DMS53 treated with DMSO at 0.1 percent for 48 hours (cell line): ENCODE data around the gene SDCBP2.

ENCODE experiments used
- DNase-seq: peaks from one replicate; lab custom pipeline; 2025; ENCODE audit not compliant: unreplicated experiment; lab: John Stamatoyannopoulos, UW

Gene SDCBP2

DNA sequence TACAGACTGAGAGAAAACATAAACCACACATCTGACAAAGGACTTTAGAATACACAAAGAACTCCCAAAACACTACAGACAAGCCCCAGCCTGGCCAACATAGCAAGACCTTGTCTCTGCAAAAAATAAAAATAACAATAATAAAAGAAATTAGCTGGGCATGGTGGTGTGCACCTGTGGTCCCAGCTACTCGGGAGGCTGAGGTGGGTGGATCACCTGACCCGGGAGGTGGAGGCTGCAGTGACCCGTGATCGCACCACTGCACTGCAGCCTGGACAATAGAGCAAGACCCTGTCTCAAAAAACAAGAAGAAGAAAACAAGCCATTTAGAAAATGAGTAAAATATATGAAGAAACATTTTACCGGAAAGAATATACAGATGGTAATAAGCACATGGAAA is 13.1 kb downstream of the SDCBP2 start:
- no peak for DNase-seq

DNA sequence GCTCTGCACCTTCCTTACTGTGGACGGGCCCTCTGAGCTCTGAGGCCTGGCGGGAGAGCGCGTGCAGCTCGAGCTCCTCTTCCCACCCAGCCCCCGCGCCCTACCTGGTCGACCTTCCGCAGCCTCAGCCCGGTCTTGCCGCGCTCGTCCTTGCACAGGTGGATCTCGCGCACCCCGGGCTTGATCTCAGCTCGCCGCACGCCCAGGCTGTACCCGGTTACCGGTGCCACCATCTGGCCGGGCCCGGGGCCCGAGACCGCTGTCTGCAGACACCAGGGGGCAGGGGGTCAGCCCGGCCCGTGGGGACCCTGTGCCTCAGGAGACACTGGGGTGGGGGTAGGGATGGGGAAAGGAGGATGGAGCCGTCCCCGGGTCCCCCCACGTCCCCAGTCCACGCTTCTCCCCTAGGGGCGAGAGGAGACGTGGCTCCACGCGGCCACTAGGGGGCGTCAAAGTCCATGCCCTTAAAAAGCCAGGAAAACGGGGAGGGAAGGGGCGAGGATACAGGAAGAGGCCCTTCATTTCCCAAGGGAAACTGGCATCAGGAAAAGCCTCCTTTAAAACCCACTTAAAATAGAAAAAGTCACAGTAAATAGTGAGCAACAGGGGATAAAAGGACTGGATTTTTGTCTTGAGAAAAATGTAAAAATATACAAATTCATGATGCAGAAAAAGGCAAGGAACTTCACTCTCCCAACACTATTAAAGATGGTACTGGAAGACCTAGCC is 15.5 kb downstream of the SDCBP2 start:
- DNase-seq, result peak; percentile 38

DNA sequence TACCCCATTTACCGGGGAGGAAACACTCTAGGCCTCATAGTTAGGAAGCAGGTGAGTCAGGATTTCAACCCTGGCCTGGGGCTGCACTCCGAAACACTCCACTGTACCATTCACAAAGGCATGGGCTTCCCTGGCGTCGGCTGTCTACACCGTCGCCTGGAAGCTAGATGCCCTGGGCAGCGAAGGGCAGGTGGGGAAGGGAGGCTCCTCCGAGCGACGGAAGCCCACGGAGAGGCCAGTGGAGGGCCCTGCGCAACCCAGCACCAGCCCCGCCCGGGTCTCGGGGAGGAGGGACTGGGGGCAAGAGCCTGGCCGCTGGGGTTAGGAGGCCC is 16.1 kb downstream of the SDCBP2 start:
- DNase-seq, result no peak

DNA sequence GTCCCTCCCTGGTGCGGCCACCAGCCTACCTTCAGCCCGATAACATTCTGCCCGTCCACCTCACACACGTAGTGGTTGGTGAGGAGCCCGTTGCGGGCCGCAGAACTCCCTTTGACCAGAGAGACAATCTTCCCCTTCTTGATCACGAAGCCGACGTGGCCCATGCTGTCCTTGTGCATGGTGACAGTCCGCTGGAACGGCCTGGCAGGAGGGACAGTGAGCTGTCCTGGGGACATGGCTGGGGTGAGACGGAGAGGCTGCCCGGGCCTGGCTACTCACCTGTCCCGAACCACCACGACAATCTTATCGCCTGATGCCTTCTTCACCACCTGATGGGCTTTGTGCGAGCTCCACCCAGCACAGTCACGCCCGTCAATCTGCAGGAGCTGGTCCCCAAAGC is 16.6 kb downstream of the SDCBP2 start:
- no peak for DNase-seq

DNA sequence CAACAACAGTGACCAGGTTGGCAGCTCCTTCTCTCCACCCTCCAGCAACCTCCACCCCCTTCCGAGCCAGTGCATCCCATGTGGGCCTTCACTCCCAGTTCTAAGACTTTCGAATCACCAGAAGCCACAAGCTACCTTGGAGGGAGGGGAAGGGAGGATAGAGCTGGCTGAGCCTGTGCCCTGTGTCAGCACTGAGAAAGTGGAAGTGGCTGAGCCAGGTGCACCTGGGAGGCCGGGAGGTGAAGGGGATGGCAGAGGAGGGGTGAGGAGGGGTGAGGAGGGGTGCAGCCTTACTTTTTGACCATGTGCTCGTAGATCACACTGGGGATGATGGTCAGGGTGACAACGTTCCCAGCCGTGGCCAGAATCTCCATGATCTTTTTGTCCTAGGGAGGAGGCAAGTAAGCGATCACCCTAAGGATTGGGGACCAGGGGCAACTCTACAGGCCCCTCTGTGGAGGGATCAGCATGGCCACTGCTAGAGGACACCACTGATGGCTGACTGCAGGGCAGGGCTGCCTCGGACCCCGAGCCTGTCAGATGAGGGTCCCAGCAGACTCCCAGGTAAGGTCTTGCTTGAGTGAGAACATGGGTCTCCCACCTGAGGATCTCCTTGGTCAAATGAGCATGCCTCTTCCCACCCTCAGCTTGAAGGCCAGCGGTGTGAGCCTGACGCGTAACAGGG is 18.3 kb downstream of the SDCBP2 start:
- DNase-seq, result no peak

DNA sequence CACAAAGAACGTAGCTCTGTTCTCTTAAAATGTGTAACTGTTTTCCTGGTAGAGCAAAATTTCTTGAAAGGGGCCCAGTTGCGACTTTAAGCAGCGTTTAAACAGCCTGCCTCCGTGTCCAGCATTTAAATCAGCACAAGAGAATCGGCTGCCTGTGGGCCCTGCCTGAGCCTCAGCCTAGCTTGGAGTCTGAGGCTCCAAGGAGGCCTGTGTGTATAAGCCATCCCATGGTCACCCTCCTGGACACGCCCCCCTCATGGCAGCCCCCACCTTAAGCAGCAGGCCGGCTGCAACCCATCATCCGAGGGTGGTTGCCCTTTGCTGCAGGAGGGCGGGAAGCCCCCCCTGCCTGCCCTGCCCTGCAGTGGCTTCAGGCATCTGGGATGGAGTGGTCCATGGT is 18.9 kb downstream of the SDCBP2 start:
- no peak for DNase-seq

DNA sequence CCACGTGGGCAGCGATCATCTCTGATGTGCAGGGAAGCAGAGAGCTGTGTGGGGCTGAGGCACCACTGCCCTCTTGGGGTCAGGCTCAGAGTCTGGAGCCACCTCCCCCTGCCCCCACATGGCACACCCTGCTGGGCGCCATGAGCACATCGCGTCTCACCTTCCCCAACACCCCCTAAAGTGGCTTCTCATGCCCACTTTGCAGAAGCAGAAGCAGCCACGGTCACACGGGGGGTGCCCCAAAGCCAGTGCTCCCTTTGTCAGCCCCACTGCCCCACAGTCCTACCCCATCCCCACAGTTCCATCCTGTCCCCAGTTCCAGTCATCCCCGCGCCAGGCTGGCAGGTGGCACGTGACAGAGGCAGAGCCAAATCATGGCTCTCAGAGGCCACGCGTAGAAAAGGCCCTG is 19.5 kb downstream of the SDCBP2 start:
- no peak for DNase-seq

DNA sequence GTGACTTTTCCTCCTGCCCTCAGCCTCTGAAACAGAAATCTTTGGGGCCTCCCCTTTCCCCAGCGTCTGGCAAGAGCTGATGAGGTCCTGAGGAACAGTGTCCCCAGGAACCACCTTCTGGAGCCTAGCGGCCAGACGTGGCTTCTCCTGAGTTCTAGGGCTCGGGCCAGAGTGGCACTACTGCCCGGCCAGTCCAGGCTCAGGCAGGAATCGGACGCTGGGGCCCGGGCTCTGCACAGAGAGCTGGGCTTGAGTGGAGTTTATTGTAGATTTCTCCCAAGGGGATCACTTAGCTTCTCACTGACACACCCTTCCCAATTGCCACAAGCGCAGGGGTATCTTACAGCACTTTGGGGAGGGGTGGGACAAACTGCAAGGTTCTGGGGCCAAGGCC is 20.2 kb downstream of the SDCBP2 start:
- no peak for DNase-seq

DNA sequence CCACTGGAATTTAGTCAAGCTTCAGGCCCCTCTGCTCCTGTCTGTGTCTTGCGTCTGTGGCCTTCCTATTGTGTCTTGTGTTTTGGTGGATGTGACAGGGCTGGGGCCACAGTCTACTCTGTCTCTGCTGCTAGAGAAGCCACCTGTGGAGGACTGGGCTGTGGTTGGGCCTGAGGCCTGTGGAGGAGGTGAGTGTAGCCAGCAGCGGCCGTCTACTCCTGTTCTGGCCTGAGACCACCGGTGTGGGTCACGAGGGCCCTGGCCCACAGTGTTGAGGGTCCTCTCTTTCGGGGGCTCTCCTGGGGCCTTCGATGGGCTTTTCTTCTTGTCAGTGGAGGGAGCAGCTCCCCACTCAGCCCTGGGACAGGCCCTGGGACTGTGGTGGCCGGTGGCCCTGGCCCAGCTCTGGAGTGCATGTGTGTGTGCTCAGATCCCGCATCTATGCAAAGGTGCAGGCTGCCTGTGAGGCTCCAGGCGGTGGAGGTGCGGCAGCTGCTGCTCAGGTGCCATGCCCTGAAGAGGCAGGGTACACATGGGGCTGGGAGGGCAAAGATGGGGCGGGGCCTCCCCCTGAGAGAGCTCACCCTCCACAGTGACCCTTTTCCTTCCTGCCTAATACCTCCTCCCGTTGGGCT is 20.8 kb downstream of the SDCBP2 start:
- DNase-seq, result no peak

DNA sequence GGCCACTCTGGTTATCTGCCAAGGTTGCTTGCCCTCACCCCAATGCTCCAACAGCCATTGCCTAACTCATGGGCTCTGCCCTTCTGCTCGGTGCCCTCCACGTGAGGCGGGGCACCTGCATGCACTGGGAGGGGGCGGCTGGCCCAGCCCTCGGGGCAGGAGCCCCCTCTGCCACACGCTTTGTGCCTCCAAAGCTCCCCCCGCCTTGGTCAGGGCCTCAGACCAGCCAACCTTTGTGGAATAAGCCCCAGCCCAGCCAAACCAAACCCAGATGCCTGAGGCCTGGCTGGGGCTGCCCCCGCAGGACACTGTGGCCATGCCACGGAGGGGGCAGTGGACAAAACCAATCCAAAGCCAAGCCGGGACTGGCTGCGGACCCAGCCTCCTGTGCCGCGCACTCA is 21.4 kb downstream of the SDCBP2 start:
- no peak for DNase-seq

DNA sequence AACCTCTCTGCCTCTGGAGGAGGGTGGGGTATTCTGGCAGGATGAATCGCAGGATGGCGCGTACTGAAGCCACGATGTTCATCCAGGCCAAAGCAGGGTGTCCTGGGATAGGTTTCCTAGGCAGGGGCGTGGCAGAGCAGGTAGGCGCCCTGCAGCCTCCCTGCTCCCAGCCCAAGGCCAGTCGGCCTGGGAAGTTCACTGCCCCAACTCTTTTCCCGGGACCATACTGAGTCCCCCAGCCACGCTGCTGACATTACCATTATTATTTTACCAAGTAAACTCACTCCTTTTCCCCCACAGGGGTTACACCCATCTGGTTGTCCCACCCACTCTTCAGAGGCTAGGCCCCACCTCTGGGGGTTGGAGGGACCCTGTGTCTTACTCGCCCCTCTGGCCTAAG is 21.8 kb downstream of the SDCBP2 start:
- DNase-seq, result no peak

DNA sequence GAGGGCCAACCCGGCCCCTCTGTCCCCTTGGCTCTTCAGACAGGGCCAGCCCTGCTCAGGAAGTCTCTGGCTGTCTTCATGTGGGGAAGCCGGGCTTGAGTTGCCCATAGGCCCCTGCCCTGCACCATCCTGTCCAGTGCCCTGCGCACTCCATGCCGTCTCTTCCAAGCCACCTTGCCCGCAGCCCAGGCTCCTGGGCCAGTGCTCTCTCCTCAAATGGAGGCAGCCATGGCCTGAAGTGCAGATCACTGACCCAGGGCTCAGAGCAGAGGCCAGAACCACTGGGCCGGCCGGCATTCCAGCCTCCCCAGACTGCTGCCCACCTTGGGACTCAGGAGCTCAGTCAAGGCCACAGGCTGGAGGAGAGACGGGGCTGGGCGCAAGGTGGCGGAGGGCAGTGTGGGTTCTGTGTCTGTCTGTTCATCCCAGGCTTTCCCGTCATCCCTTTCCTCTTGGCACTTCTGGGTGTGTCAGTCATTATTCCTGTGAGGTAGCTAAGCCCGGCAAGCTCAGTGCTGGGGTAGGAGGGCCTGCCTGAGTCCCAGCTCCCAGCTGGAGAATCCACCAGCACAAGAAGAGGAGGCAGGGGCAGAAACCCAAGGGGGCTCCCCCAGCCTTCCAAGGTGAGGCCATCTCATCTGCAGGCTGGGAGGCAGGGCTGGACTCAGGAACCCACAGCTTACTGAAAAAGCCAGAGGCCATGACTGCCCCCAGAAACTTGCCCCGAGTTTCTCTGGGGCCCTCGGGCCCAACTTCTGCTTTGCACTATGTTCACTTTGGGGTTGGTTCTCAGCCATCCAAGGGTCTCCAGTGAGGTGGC is 22.4 kb downstream of the SDCBP2 start:
- DNase-seq, result no peak

DNA sequence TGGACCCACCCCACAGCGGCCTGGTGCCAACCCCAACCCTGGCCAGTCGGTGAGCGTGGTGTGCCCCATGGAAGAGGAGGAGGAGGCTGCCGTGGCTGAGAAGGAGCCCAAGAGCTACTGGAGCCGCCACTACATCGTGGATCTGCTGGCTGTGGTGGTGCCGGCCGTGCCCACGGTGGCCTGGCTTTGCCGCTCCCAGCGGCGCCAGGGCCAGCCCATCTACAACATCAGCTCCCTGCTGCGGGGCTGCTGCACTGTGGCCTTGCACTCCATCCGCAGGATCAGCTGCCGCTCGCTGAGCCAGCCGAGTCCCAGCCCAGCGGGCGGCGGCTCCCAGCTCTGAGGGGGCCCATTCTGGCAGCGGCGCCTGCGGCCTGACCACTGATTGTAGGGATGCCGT is 23.2 kb downstream of the SDCBP2 start:
- no peak for DNase-seq

DNA sequence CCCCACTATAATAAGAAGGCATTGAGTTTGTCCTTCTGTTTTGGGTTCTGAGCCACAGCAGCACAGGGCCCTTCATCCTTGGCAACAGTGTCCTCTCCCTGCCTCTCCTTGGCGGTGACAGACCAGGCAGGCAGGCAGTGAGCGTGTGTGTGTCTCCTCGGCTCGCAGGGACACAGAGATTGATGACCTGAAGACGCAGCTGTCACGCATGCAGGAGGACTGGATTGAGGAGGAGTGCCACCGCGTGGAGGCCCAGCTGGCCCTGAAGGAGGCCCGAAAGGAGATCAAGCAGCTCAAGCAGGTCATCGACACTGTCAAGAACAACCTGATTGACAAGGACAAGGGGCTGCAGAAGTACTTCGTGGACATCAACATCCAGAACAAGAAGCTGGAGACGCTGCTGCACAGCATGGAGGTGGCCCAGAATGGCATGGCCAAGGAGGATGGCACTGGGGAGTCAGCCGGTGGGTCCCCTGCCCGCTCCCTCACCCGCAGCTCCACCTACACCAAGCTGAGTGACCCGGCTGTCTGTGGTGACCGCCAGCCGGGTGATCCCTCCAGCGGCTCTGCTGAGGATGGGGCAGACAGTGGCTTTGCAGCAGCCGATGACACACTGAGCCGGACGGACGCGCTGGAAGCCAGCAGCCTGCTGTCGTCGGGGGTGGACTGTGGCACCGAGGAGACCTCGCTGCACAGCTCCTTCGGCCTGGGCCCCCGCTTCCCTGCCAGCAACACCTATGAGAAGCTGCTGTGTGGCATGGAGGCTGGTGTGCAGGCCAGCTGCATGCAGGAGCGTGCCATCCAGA is 24.0 kb downstream of the SDCBP2 start:
- DNase-seq, result no peak

DNA sequence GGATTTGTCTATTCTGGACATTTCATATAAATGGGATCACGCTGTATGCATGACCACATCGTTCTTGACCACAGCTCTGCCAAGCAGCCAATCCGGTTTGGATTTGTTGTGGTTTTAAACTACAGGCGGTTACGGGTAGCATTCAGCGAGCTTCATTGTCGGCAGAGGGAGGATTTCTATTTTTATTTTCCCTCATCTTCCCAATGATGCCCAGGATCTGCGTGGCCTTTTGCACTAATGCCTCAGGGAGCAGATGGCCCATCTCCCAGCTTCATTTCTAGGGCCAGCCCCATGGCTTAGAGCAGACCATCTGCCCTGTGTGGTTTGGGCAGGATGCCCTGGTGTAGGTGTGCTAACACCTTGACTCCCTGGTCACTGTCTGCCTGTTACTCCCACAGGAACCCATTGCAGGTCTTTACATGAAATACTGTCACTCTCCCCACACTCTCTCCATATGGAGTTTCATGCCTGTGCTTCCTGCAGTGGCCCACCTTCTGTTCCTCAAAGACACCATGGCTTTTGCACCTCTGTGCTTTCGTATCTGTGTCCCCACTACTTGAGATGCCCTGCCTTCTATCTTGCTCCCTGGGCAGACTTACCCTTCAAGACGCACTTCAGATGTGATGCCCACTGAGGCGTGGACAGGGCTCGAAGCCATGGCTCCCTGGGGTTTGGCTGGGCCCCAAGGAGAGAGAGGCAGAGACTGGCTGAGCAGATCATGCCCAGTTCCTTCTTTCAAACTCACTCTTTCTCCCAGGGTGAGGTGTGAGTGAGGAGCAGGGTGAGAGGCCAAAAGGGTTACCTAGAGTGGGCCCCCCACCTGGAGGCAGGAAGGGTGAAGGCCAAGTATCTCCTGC is 26.0 kb downstream of the SDCBP2 start:
- DNase-seq, result peak; percentile 16

DNA sequence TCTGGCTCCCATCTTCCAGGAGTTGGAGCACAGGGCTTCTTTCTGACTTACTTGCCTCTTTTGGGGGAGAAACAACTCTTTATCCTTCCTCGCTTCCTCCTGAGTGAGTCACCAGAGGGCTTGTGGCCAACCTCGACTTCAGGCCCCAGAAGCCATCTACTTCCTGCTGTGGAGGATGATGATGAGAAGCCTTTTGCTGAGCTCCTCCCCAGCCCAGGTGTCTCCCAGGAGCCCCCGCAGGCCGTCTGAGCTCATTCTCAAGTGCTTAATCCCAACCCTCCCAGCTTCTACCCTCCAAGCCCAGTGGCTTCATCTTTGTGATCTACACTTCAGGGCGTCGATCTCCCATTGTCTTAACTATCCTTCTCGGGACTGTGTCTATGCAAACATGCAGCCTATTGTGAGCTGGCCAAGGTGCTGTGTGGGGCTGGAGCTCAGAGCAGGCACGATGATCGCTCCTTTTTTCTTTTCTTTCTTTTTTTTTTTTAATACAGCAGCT is 27.9 kb downstream of the SDCBP2 start:
- no peak for DNase-seq

DNA sequence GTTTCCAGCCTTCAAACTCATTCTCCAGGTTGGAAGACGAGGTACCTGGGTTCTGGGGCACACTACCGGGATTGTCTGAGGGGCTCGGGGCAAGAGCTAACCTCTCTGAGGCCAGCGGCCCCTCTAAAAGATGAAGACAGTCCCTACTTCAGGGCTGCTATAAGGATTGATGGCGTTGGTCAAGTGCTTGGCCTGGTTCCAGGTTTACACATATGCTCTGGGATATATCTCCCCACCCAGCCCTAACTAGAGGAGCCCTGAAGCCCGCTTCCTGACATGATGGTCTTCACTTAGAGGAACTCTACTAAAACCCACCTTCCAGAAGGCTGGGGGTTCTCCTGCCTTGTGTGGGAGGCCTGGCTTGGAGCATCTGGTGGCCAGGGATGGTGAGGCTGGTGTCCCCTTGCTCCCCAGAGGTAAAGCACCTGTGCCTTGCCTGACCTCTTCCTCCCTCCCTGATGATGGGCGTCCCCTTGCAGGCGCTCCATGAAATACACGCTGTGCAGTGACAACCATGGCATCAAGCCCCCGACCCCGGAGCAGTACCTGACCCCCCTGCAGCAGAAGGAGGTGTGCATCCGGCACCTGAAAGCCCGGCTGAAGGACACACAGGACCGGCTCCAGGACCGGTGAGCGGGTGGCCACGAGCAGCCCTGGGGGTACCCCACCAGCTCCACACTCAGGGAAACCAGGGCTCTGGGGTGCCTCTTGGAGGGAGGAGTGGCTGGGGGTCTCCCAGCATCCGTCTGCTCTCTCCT is 28.7 kb downstream of the SDCBP2 start:
- DNase-seq, result no peak

DNA sequence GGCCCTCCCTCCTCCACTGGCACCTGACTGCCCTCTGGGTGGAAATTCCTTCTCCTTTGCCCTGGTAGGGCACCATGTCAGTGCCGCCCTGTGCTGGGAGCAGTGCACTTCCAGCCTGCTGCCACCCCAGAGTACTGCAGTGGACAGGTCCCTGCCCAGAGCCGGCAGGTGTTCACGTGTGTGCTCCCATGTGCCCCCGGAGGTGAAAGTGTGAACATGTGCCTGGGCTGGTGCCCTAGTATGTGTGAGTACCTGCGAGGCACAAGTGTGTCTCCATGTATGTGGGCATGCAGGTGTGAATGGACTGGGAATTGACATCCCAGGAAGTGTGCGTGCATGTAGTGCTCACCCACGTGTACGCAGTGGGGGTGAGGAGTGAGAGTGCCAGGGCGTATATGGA is 29.4 kb downstream of the SDCBP2 start:
- DNase-seq, result no peak

DNA sequence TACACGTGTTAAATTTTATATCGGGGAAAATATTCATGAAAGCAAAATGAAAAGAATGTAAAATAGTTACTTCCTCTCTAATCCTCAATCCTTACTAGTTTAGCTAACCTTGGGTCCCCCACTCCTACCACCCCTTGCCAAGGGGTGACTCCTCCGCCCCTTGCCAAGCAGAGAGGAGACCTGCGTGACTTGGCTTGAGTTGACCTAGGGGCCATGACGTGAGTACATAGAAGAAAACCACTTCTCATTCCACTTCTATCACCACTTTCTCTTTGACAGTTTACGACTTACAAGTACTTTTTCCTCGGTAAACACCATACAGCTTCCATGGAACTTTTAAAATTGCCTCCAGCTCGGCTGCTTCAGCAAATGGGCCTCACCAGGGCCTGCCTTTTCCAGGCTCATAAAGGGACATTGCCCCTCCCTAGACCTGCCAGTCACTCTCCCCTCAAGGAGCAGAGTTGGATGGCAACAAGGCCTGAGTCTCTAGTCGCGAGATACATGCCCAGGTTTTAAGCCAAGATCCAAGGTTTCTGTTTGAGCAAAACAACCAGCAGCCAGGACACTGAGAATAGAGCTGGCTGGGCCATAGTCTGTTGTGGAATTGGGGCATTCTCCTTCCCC is 29.9 kb downstream of the SDCBP2 start:
- DNase-seq, result no peak
